NCI-H1694 (cell line): ENCODE measurements around the gene TMEM25.
"Not testable (repeated sequence)": the region's sequence is repeated elsewhere in the genome, so short reads cannot be mapped to it uniquely, and the experiment has no call there.

ENCODE experiments used
- DNase-seq: peaks from one replicate; lab custom pipeline; 2025; lab: John Stamatoyannopoulos, UW

TMEM25 gene

DNA sequence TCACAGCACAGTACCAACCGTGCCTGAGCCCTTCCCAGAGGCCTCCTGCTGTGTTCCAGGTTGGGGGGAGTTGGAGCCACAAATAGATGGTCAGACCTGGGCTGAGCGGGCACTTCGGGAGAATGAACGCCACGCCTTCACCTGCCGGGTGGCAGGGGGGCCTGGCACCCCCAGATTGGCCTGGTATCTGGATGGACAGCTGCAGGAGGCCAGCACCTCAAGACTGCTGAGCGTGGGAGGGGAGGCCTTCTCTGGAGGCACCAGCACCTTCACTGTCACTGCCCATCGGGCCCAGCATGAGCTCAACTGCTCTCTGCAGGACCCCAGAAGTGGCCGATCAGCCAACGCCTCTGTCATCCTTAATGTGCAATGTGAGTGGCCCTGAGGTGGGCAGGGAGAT lies 1.1 kb downstream of the TMEM25 start:
- DNase-seq = no peak

DNA sequence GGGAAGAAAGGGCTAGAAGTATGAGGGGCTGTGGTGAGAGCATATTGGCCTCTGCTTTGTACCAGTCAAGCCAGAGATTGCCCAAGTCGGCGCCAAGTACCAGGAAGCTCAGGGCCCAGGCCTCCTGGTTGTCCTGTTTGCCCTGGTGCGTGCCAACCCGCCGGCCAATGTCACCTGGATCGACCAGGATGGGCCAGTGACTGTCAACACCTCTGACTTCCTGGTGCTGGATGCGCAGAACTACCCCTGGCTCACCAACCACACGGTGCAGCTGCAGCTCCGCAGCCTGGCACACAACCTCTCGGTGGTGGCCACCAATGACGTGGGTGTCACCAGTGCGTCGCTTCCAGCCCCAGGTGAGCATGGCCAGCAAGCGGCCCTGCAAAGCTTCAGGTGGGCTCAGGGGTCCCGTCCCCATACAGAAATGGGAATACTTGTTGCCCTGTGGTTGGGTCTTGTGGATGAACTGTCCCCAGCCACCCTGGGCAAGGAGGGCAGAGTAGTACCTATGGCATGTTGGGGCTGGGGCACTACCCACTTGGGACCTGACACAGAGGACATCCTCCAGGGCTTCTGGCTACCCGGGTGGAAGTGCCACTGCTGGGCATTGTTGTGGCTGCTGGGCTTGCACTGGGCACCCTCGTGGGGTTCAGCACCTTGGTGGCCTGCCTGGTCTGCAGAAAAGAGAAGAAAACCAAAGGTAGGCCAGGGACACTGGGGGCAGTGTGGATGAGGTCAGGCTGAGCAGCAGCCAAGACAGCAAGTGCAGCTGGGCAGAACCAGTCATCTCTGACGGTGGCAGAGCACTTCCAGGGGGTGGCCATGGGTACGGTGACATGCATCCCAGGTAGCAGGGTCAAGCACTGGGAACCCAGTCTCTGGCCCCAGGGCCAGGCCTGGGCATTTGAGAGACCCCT lies 2.1 kb downstream of the TMEM25 start:
- no peak for DNase-seq

DNA sequence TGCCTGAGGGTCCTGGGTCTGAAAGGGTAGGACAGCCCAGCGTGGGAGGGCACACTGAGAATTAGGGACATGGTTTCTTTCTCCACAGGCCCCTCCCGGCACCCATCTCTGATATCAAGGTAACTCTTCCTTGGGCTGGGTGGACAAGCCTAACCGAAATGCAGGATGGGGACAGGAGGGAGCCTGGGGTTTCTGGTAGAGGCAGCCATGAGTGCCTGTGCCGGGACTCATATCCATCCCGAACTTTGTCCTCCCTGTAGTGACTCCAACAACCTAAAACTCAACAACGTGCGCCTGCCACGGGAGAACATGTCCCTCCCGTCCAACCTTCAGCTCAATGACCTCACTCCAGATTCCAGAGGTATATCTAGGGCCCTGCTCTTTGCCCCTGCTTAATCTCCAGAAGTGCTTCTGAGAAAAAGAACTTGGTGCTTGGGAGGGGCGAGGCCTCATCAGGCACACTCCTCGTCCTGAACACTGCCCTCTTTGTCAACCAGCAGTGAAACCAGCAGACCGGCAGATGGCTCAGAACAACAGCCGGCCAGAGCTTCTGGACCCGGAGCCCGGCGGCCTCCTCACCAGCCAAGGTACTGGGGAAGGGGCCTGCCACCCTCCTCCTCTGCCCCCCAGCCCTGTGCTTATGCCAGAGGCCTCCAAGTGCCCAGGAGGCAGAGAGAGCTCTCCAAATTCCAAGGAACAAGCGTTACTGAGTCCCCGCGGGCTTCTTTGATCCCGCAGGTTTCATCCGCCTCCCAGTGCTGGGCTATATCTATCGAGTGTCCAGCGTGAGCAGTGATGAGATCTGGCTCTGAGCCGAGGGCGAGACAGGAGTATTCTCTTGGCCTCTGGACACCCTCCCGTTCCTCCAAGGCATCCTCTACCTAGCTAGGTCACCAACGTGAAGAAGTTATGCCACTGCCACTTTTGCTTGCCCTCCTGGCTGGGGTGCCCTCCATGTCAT lies 3.1 kb downstream of the TMEM25 start:
- DNase-seq = no peak

DNA sequence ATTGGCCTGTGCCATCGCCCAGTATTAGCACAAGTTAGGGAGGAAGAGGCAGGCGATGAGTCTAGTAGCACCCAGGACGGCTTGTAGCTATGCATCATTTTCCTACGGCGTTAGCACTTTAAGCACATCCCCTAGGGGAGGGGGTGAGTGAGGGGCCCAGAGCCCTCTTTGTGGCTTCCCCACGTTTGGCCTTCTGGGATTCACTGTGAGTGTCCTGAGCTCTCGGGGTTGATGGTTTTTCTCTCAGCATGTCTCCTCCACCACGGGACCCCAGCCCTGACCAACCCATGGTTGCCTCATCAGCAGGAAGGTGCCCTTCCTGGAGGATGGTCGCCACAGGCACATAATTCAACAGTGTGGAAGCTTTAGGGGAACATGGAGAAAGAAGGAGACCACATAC lies 4.3 kb downstream of the TMEM25 start:
- DNase-seq = no peak

DNA sequence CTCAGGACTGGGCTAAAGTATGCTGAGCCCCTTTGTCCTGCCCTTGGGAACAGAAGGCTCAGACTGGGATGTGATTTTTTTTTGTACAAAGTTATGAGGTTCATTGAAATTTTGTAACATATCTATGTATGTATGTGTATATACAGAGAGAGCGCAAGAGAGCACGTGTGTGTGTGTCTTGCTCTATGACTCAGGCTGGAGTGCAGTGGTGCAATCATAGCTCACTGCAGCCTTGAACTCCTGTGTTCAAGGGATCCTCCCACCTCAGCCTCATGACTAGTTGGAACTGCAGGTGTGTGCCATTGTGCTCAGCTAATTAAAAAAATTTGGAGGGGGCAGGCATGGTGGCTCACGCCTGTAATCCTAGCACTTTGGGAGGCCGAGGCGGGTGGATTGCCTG lies 5.7 kb downstream of the TMEM25 start:
- DNase-seq = no peak

DNA sequence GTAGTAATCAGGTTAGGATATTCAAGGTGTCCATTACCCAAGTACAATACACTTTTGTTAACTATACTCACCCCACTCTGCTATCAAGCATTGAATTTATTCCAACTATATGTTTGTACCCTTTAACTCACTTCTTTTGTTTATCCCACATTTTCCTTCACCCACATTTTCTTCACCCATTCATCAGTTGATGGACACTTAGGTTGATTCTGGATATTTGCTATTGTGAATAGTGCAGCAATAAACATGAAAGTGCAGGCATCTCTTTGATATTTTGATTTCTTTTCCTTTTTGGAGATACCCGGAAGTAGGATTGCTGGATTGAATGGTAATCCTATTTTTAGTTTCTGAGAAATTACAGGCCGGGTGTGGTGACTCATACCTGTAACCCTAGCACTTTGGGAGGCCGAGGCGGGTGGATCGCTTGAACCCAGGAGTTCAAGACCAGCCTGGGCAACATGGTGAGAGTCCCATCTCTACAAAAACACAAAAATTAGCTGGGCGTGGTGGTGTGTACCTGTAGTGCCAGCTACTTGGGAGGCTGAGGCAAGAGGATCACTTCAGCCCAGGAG lies 6.5 kb downstream of the TMEM25 start:
- DNase-seq = no peak

DNA sequence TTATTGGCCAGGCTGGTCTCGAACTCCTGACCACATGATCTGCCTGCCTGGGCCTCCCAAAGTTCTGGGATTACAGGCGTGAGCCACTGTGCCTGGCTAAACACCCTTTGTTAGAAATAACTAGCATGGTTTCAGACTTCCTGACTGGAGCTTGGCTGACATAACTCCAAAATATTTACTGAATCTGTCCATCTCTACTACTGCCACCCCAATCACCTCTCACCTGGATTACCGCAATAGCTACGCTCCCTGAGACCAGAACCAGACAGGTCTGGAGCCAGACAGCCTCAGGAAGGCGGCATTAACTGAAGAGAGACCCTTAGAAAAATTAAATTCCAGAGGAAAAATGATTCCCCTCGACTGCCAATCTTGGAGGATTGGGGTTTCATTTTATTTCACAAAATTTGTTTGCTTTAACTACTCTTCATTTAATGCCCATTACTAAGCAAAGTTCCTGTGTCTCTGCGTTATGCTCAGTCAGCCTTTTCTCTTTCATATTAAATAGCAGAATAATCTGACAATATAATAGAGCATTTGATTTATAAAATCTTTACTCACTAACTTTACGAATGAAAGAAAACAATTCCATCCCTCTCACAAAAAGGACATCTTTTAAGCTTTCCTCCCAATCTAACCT lies 13.1 kb downstream of the TMEM25 start:
- no peak for DNase-seq

DNA sequence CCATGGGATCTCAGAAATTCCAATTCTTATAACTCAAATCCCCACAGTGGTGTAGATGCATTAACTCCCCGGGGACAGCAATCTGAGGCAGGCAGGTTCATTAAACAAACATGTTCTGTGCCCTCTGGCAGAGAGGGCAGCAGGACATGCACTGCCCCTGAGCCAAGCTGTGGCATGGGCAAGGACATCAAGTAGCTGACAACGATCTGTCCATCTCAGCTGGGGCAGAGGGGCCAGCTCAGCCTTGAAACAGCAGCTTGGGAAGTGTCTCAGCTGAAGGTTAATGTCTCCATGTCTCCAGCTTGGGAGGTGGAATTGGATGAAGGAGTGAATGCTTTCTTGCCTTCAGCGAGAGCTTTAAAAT lies 13.6 kb downstream of the TMEM25 start:
- DNase-seq = no peak

DNA sequence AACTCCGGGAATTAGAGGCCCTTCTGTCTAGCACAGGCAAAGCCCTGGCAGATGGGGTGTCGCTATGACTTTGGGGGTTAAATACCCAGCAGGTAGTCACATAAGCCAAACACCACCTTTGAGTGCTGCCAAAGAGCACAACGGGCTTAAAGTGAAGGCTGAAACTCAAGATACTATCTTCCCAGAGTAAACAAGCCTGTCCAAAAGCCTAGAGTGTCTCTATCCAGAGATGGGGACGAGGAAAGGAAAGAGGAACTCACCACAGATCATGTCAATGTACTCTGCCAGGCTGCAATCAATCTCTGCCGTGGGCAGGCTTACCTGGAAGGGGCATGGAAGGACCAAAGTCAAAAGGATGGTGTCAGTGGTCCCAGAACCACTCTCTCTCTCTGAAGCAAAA lies 14.5 kb downstream of the TMEM25 start:
- no peak for DNase-seq

DNA sequence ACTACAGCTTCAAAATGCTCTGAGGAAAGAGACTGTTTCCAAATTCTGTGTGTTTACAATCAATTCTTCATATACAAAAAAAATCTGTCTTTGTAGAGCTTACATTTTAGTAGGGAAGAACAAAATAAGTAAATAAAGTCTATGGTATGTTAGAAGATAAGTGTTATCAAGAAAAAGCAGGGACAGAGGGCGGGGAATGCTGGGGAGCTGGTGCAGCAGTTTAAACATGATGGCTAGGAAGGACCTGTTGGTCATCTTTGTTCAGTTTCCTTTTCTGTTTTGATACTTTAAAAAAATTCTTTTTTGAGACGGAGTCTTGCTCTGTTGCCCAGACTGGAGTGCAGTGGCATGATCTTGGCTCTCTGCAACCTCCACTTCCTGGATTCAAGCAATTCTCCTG lies 16.1 kb downstream of the TMEM25 start:
- no peak for DNase-seq

DNA sequence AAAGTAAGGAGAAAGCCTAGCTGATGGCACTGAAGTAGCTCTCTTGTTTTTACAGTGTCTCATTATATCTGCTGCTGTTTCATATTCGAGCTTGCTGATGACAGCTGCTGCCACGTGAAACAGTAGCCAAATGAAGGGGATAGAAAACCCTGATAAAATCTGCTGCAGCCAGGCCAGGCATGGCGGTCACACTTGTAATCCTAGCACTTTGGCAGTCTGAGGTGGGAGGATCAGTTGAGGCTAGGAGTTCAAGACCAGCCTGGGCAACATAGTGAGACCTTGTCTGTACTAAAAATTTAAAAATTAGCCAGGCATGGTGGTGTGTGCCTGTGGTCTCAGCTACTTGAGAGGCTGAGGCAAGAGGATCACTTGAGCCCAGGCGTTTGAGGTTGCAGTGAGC lies 21.3 kb downstream of the TMEM25 start:
- DNase-seq = no peak

DNA sequence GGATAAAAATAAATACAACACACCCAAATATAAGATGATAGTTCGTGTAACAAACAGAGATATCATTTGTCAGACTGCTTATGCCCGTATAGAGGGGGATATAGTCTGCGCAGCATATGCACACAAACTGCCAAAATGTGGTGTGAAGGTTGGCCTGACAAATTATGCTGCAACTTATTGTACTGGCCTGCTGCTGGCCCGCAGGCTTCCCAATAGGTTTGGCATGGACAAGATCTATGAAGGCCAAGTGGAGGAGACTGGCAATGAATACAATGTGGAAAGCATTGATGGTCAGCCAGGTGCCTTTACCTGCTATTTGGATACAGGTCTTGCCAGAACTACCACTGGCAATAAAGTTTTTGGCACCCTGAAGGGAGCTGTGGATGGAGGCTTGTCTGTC lies 29.8 kb downstream of the TMEM25 start:
- no peak for DNase-seq

DNA sequence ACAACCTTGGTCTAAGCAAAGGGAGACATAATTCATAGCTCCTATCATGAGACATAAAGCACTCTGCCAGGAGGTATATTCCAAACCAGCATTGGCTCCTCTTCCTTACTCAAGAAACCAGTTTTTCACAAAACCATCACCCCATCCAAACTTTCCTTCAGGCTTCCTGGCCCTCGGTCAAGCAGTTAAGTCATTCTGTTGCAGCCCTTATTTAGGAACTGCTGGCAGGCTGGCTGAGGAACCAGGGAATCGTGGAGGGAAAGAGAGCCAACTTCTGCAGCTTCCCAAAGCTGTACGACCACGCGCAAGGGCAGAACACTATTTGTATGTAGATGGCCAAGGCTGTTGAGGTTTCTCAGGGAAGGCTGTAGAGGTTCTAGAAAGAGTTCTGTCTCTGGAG lies 34.1 kb downstream of the TMEM25 start:
- DNase-seq = no peak

DNA sequence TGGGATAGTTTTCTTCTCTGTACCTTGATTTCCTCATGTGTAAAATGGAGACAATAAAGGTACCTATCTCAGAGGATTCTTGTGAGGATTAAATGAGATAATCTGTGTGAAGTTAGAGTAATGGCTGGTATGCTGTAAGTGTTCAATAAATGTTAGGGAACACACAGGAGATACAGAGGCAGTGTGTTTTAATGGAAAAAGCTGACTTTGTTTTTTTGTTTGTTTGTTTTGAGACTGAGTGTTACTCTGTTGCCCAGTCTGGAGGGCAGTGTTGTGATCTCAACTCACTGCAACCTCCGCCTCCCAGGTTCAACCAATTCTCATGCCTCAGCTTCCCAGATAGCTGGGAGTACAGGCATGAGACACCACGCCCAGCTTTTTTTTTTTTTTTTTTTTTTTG lies 38.7 kb downstream of the TMEM25 start:
- DNase-seq = no peak

DNA sequence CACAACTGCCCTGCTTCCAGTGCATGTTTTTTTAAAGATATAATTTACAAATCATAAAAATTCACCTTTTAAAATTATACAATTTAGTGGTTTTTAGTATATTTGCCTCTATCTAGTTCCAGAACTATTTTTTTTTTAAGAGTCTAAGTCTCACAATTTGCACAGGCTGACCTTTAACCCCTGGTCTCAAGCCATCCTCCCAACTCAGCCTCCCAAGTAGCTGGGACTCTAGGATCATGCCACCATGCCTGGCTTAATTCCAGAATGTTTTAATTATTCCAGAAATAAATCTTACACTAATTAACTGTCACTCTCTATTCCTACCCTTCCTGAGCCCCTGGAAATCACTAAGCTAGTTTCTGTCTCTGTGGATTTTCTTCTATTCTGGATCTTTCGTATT lies 39.8 kb downstream of the TMEM25 start:
- no peak for DNase-seq

DNA sequence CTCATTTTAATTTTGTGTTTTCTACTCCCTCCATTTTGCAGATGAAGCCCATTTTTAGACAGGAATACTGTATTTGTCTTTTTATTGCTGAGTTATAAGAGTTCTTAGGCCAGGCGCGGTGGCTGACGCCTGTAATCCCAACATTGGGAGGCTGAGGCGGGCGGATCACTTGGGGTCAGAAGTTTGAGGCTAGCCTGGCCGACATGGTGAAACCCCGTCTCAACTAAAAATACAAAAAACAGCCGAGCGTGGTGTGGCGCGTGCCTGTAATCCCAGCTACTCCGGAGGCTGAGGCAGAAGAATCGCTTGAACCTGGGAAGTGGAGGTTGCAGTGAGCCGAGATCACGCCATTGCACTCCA lies 40.7 kb downstream of the TMEM25 start:
- not testable (repeated sequence) for DNase-seq

DNA sequence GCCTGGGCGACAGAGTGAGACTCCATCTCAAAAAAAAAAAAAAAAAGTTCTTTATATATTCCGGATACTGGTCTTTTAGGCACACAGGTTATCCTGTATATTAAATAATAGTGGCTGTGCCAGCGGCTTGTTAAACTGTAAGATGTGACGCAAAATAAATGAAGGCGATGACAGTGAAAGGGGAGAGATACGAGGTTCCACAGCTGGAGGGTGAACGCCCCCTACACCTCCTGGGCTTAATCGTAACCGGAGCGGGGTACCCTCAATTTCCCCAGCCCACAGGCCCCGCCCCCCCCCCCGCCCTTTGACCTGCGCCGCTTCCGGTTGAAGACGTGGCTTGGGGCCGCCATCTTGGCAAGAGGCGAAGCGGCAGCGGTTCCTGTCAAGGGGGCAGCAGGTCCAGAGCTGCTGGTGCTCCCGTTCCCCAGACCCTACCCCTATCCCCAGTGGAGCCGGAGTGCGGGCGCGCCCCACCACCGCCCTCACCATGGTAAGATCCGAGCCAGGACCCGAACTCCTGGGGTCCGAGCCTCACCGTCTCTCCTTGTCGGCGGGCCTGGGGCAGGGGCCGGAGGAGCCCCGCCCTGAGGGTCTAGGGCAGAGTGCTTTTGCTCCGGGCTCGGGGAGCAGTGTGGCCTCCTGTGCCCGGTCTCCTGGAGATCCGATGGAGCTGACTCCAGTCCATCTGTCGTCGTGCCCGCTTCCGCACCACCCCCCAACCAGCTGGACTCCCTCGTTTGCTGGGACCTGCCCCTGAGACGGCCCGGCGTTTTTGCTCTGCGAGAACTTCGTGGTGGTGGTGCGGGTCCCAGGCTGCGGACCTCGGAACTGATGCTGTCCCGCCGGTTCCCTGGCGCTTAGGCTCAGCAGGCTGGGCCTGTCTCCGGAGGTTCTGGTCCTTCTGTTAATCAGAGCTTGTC lies 41.3 kb downstream of the TMEM25 start, which contains the start of gene ARCN1:
Gene ARCN1, plus strand, starts transcription at position 349 of the 920 bp plus-strand sequence. Its CDS starts 139 bp downstream, at position 488.
- DNase-seq = peak; percentile 5

DNA sequence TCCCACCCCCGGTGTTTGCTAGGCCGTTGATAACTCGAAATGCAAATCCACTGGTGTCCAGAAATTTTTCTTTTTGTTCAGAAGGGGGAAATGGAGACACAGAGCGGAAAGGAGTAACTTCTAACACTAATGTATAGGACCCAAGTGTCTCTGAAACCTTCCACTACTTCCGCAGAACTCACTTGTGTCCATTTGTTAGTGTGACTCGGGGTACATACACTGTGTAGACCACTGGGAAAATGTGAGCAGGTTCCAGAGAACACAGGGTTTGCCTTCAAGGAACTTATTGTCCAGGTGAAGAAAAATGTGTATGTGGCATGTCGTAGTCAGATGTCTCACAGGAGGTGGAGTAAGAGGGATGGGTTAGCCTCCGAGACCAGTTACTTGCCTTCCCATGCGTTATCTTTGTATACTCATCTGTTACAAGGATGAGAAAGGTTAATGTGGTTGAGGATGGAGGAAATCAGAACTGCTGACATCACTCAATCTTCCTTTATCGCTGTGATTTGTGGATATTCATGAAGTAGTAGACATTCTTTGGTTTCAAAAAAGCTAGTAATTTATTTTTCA lies 42.1 kb downstream of the TMEM25 start:
- DNase-seq = no peak

DNA sequence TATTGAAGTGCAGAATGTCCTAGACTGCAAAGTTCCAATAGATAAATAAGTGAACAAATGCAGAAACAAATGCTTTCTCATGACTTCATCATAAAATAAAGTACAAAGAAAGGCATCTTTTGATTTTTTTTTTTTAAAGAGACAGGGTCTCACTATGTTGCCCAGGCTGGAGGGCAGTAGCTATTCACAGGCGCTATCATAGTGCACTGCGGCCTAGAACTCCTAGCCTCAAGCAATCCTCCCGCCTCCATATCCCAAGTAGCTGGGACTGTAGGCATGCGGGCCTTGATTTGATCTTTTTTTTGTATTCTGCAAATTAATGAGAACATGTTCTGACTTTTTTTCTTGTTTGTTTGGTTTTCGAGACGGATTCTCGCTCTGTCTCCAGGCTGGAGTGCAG lies 43.6 kb downstream of the TMEM25 start:
- DNase-seq = no peak

DNA sequence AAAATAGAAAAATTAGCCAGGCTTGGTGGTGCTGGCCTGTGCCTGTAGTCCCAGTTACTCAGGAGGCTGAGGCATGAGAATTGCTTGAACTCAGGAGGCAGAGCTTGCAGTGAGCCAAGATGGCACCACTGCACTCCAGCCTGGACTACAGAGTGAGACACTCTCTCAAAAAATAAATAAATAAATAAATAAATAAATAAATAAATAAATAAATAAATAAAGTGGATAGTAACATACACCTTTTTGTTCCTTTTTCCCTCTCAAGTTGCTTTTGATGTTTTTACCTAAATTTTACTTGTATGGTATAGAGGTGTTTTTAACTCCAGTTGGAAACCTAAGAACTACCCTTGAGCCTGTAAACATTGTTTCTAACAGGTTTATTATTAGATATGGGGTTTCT lies 47.0 kb downstream of the TMEM25 start:
- not testable (repeated sequence) for DNase-seq

DNA sequence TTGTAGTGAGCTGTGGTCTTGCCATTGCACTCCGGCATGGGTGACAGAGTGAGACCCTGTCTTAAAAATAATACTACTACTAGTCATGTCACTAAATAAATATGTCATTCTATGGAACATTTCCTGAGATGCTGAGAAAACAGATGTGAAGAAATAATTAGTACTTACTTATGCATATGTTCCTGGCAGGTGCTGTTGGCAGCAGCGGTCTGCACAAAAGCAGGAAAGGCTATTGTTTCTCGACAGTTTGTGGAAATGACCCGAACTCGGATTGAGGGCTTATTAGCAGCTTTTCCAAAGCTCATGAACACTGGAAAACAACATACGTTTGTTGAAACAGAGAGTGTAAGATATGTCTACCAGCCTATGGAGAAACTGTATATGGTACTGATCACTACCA lies 50.1 kb downstream of the TMEM25 start:
- no peak for DNase-seq
